OCI-LY7 (cell line): Measurements from ENCODE around the gene TFEB. TPM values are rescaled to one million over a fixed set of nuclear protein-coding genes. Genes with fewer than 3 reads are reported as not detected.

ENCODE experiments used
- BruUV-seq: library from RNA; stranded (reverse); fragments of 400-500 nt; replicated peaks from 2 replicates; lab custom pipeline; 2021; lab: Mats Ljungman, UMichigan
- CTCF ChIA-PET: fragments of 300-600 bp; sonication (Branson Sonifier 250); formaldehyde crosslinking; loops from one replicate; lab custom pipeline; 2022; ENCODE audit warnings: antibody characterized with exemption; ENCODE audit not compliant: unreplicated experiment; lab: Charles Lee
- POLR2A ChIA-PET: fragments of 300-600 bp; sonication (Branson Sonifier 250); formaldehyde crosslinking; loops from one replicate; lab custom pipeline; 2022; ENCODE audit warnings: antibody characterized with exemption; lab: Charles Lee
- DNase-seq: peaks from one replicate; pipeline ENCODE4 v3.0.0-alpha.2; 2015; ENCODE audit warnings: low spot score
- H2AFZ ChIP-seq: fragments of 200-600 bp; sonication (generic), shearing (Covaris generic); 2 replicates; pipeline ENCODE4 v1.6.1; 2014; ENCODE audit warnings: mild to moderate bottlenecking, antibody characterized with exemption, low read length, moderate library complexity
- H3K27ac ChIP-seq: fragments of 200-600 bp; sonication (generic); 2 replicates; pipeline ENCODE4 v1.5.1; 2014; ENCODE audit warnings: mixed run types, low read depth, mild to moderate bottlenecking, moderate library complexity, low read length, inconsistent platforms; ENCODE audit not compliant: poor library complexity, severe bottlenecking
- H3K36me3 ChIP-seq: fragments of 200-600 bp; sonication (generic); 2 replicates; pipeline ENCODE4 v1.6.1; 2014; ENCODE audit warnings: mild to moderate bottlenecking, antibody characterized with exemption, low read length, moderate library complexity, mixed read lengths; ENCODE audit not compliant: insufficient read depth
- H3K4me1 ChIP-seq: fragments of 200-600 bp; sonication (generic); 2 replicates; pipeline ENCODE4 v1.5.1; 2014; ENCODE audit warnings: mild to moderate bottlenecking, low read length; ENCODE audit not compliant: insufficient read depth, poor library complexity, severe bottlenecking
- H3K4me2 ChIP-seq: fragments of 200-600 bp; sonication (generic); 2 replicates; pipeline ENCODE4 v1.6.1; 2014; ENCODE audit warnings: mild to moderate bottlenecking, low read length
- H3K4me3 ChIP-seq: fragments of 200-600 bp; sonication (generic); 2 replicates; pipeline ENCODE4 v1.5.1; 2014; ENCODE audit warnings: mild to moderate bottlenecking, low read depth, low read length; ENCODE audit not compliant: poor library complexity, severe bottlenecking
- H3K79me2 ChIP-seq: fragments of 200-600 bp; sonication (generic); 2 replicates; pipeline ENCODE4 v1.6.1; 2016; ENCODE audit warnings: low read depth, mild to moderate bottlenecking, low read length, moderate library complexity, mixed read lengths; ENCODE audit not compliant: insufficient read depth
- H3K9me2 ChIP-seq: fragments of 200-600 bp; sonication (generic); 2 replicates; pipeline ENCODE4 v1.6.1; 2016; ENCODE audit warnings: mild to moderate bottlenecking, low read length, mixed read lengths; ENCODE audit not compliant: insufficient read depth
- H3K9me3 ChIP-seq: fragments of 200-600 bp; sonication (generic); 2 replicates; pipeline ENCODE4 v1.6.1; 2014; ENCODE audit warnings: mild to moderate bottlenecking, mixed run types, low read length, mixed read lengths
- H4K20me1 ChIP-seq: fragments of 200-600 bp; sonication (generic); 2 replicates; pipeline ENCODE4 v1.6.1; 2014; ENCODE audit warnings: mild to moderate bottlenecking, antibody characterized with exemption, low read length, moderate library complexity, mixed read lengths; ENCODE audit not compliant: insufficient read depth
- EZH2phosphoT487 ChIP-seq: fragments of 200-600 bp; sonication (generic); IDR thresholded peaks from 2 replicates; pipeline ENCODE4 v1.6.1; 2018; ENCODE audit warnings: low read depth, borderline replicate concordance, mild to moderate bottlenecking, mixed run types, antibody characterized with exemption, low read length, moderate library complexity, mixed read lengths
- intact Hi-C: fragments of 100-400 bp; cut with micrococcal nuclease; formaldehyde crosslinking; loops from one replicate; pipeline ENCODE4 v1.10.0; 2022; ENCODE audit not compliant: unreplicated experiment
- total RNA-seq, 2 experiments: library from RNA; depleted of rRNA in 1 of 2; stranded (reverse); fragments of >200 nt in 1 of 2; shearing (Covaris generic) in 1 of 2; gene quantifications; 2 replicates each; pipeline ENCODE4 v1.2.3, GENCODE V29; 2014 to 2022
- TF ChIP-seq, protein P1 (sequence below): fragments of 200-600 bp; sonication (generic); conservative IDR thresholded peaks from 2 replicates; pipeline ENCODE4 v1.5.1; 2014; ENCODE audit warnings: mild to moderate bottlenecking, antibody characterized with exemption, low read length, moderate library complexity, mixed read lengths

The TFEB gene
- total RNA-seq, 2 experiments from 2014 or later = 36.8 to 60.0 TPM

GRCh38 chr6:41727705-41728072 lies 7.7 kb downstream of the TFEB start:
- no peak overlapping the region; the same call in 1 of the 2 replicates for H3K4me2 ChIP-seq
- H3K9me2 ChIP-seq = no peaks in the 10 kb centered on the region
- no peak overlapping the region for H3K4me3 ChIP-seq
- no peaks in the 10 kb centered on the region for H3K36me3 ChIP-seq
- no peak overlapping the region for H3K27ac ChIP-seq
- no peaks in the 10 kb centered on the region for H3K9me3 ChIP-seq
- no peak for DNase-seq
- POLR2A ChIA-PET = no interaction called here
- BruUV-seq = no TSS peak
- H3K4me1 ChIP-seq = peaks cover 98% of the 10 kb centered on the region
- intact Hi-C loops = loop anchor here (10.0 kb wide), 1 partner anchor 1017 kb away; the partner anchor contains the start of gene TBCC
- TF ChIP-seq EZH2phosphoT487 = no peak
- TF ChIP-seq, protein P1, sequence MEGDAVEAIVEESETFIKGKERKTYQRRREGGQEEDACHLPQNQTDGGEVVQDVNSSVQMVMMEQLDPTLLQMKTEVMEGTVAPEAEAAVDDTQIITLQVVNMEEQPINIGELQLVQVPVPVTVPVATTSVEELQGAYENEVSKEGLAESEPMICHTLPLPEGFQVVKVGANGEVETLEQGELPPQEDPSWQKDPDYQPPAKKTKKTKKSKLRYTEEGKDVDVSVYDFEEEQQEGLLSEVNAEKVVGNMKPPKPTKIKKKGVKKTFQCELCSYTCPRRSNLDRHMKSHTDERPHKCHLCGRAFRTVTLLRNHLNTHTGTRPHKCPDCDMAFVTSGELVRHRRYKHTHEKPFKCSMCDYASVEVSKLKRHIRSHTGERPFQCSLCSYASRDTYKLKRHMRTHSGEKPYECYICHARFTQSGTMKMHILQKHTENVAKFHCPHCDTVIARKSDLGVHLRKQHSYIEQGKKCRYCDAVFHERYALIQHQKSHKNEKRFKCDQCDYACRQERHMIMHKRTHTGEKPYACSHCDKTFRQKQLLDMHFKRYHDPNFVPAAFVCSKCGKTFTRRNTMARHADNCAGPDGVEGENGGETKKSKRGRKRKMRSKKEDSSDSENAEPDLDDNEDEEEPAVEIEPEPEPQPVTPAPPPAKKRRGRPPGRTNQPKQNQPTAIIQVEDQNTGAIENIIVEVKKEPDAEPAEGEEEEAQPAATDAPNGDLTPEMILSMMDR = no peak
- peaks cover 4% of the 10 kb centered on the region; the same call in 1 of the 2 replicates for H4K20me1 ChIP-seq
- no peak overlapping the region for H2AFZ ChIP-seq
- peaks cover 89% of the 10 kb centered on the region for H3K79me2 ChIP-seq
- CTCF ChIA-PET = interaction anchor here (0.6 to 0.7 kb wide), 2 partner anchors 8 to 12 kb away, joined by 3 read pairs; no protein-coding TSS in a partner anchor

DNA sequence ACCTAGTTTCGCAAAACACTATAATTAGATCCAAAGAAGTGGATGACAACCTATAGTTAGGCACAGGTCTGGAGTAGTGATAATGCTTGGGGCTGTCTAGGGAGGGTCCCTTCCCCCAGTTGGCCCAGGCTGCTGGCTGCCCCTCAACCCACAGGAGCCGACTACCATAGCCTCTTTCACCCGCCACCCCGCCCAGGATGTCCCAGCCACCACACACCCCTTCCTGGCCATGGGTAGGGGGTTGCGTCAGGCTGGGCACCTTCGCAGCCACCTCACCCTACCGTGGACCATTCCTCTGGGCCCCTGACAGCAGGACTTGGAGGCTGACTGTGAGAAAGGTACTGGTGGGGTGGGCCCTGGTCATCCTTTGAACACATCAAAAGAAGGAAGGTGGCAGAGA lies 8.5 kb downstream of the TFEB start:
- Histone ChIP-seq H4K20me1 (peaks cover 4% of the 10 kb centered on the region; the same call in 1 of the 2 replicates), H3K9me2 (no peaks in the 10 kb centered on the region), H3K79me2 (peaks cover 89% of the 10 kb centered on the region), H2AFZ (no peak overlapping the region), H3K9me3 (no peaks in the 10 kb centered on the region), H3K4me1 (peaks cover 98% of the 10 kb centered on the region), H3K27ac (no peak overlapping the region), H3K4me3 (no peak overlapping the region), H3K4me2 (no peak overlapping the region), H3K36me3 (no peaks in the 10 kb centered on the region)
- TF ChIP-seq, protein P1 = no peak
- TF ChIP-seq EZH2phosphoT487 = no peak
- BruUV-seq = no TSS peak
- no peak for DNase-seq
- intact Hi-C loops = loop anchor here (10.0 kb wide), 1 partner anchor 1018 kb away; the partner anchor contains the start of gene TBCC
- CTCF ChIA-PET = no interaction called here
- POLR2A ChIA-PET = no interaction called here
